Small intestine (tissue), 7 donors: ENCODE data around the gene KIFC1. TPM values are rescaled to one million over a fixed set of nuclear protein-coding genes. Genes with fewer than 3 reads are reported as not detected.

ENCODE experiments used
- DNase-seq, 2 donors: peaks; one replicate each; pipeline versions ENCODE4 v3.0.0 to v3.0.0-alpha.2; 2013
- FAIRE-seq: peaks from 2 replicates; lab custom pipeline; 2012; peaks lifted over from hg19 to GRCh38; lab: Jason Lieb, UNC
- H3K27ac ChIP-seq, 3 donors: one replicate each; pipeline ENCODE4 v1.5.1; 2013; ENCODE audit warnings: low read length in 2 of 3, mild to moderate bottlenecking in 2 of 3, control low read depth in 1 of 3, inconsistent platforms in 1 of 3, low read depth in 1 of 3, moderate library complexity in 1 of 3
- H3K27me3 ChIP-seq, 3 donors: one replicate each; pipeline ENCODE4 v1.6.1; 2013; ENCODE audit warnings: low read length in 3 of 3, inconsistent platforms in 1 of 3; ENCODE audit not compliant: control insufficient read depth in 3 of 3, insufficient read depth in 3 of 3
- H3K36me3 ChIP-seq, 3 donors: one replicate each; pipeline ENCODE4 v1.6.1; 2013; ENCODE audit warnings: low read length in 3 of 3, inconsistent platforms in 1 of 3, low read depth in 1 of 3, mild to moderate bottlenecking in 1 of 3, moderate library complexity in 1 of 3; ENCODE audit not compliant: control insufficient read depth in 3 of 3, insufficient read depth in 2 of 3
- H3K4me1 ChIP-seq, 3 donors: one replicate each; pipeline ENCODE4 v1.6.1; 2013; ENCODE audit warnings: low read length in 2 of 3, inconsistent platforms in 1 of 3, low read depth in 1 of 3, mild to moderate bottlenecking in 1 of 3, moderate library complexity in 1 of 3; ENCODE audit not compliant: control insufficient read depth in 3 of 3, insufficient read depth in 2 of 3
- H3K4me3 ChIP-seq, 3 donors: one replicate each; pipeline ENCODE4 v1.5.1; 2013; ENCODE audit warnings: low read length in 3 of 3, control low read depth in 1 of 3, inconsistent platforms in 1 of 3, low read depth in 1 of 3, mild to moderate bottlenecking in 1 of 3, moderate library complexity in 1 of 3
- H3K9me3 ChIP-seq, 2 donors: one replicate each; pipeline ENCODE4 v1.6.1; 2013; ENCODE audit warnings: low read depth in 1 of 2, low read length in 1 of 2; ENCODE audit not compliant: control insufficient read depth in 2 of 2, insufficient read depth in 1 of 2
- WGBS, 3 donors: extraction: QIAGEN DNeasy Blood & Tissue Kit; methylation state at CpG; one replicate each; pipeline ENCODE4 v1.1.7; 2013; 5-methylcytosine and 5-hydroxymethylcytosine counted together
- polyA plus RNA-seq, 4 donors: library from polyadenylated mRNA; stranded (reverse) in 3 of 4; unstranded in 1 of 4; fragments of 200-250 nt in 3 of 4; fragments of 120-200 nt in 1 of 4; gene quantifications; one replicate each; pipeline versions ENCODE4 v1.2.1 to v1.2.3, GENCODE V29; 2013
- donor health status: healthy with polysubstance abuse.
- donor health status: control.
- donor health status: control.
- donor health status: Bipolar disorder and iron deficiency.
- donor health status: healthy.

The KIFC1 gene
- polyA plus RNA-seq, 4 donors = 3.1 to 23.2 (median 10.7) TPM

DNA sequence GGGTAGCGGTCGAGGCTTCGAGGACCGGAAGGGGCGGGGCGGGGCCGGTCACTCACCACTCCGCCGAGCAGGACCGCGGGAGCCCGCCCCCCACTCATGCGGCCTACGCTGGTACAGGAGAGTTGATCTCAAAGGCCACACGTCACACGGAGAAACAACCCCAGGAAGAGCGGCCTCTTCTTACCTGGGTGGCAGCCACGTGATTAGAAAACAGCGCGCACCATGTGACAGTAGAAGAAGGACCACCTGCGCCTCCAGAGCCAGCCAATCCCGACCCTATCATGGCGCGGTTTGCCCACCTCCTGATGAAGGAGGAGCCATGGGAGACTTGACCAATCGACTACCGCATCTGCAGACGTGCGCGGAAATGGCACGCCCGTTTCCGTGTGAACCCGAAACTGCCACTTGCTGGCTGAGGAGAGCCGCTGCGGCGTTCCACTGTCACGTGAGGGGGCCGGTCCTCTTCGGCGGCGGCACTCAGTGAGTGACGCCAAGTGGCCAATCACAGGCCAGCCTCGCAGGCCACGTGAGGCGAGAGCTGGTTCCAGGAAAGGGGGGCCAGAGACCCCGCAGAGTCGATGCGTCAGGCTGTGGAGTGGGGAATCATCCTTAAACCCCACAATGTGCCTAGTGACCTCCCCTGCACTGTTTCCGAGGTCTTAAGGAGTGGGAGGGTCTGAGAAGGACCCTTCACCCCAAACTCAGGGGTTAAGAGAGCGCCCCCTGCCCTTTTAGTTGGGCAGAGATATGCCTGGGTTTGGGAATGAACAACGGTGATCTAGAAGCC lies 26.5 kb downstream of the KIFC1 start, which contains the start of gene CUTA:
TSS of gene CUTA (minus strand) at position 205 of the 787 bp plus-strand sequence. CDS start at position 98, 107 bp downstream.
- DNase-seq (peak; percentile 100), FAIRE-seq (peak; percentile 5)
- H3K9me3 ChIP-seq = no peaks in the 10 kb centered on the region
- peaks cover 8 to 31% (median 9%) of the 10 kb centered on the region in 3 donors for H3K4me1 ChIP-seq
- peaks cover 0 to 12% (median 0%) of the 10 kb centered on the region in 3 donors for H3K27me3 ChIP-seq
- 0 to 1% (median 0%) methylated on average over 43 to 51 of the region's 51 CpGs for WGBS, 3 donors
- peaks cover 0 to 34% (median 7%) of the 10 kb centered on the region in 3 donors for H3K36me3 ChIP-seq
- H3K4me3 ChIP-seq = peak within 1 kb of the TSS; percentile 47 to 85 (median 58)
- peak within 1 kb of the TSS; percentile 87 to 97 (median 95) for H3K27ac ChIP-seq

DNA sequence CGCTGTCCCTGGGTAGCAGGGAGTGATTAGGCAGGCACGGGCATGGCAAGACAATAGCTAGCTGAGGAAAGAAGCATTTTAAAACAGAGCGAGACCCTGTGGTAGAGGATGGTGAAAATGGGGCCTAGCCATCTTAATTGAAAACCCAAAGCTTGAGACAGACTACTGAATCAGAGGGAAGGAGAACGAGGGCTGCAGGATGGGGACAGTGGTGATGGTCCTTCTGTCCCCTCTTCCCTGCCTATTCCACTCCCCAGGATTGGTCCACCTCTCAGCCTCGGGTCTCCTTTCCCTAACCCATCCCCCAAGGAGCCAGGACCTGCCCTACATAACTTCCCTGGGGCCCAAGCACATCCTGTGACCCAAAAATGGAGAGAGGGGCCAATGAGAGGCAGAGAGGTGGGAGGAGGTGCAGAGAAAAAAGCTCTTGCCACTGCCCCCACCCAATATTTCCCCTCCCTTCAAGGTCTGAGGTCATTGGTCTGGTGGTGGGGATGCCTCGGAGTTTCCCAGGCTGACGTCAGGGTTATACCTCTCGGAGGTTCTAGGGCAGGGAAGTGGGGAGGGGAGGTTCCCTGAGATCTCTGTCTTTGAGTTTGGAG lies 27.2 kb downstream of the KIFC1 start:
- no peak for FAIRE-seq
- Histone ChIP-seq H3K9me3 (no peaks in the 10 kb centered on the region), H3K4me3 (peak overlapping the region in 2 of 3 donors; percentile 39 to 59), H3K36me3 (peaks cover 0 to 27% (median 5%) of the 10 kb centered on the region in 3 donors), H3K27me3 (peaks cover 0 to 12% (median 0%) of the 10 kb centered on the region in 3 donors), H3K4me1 (peaks cover 8 to 31% (median 9%) of the 10 kb centered on the region in 3 donors), H3K27ac (peak overlapping the region; percentile 87 to 97 (median 95))
- 40 to 48% (median 45%) methylated on average over 8 of the region's 8 CpGs for WGBS, 3 donors
- DNase-seq = no peak

DNA sequence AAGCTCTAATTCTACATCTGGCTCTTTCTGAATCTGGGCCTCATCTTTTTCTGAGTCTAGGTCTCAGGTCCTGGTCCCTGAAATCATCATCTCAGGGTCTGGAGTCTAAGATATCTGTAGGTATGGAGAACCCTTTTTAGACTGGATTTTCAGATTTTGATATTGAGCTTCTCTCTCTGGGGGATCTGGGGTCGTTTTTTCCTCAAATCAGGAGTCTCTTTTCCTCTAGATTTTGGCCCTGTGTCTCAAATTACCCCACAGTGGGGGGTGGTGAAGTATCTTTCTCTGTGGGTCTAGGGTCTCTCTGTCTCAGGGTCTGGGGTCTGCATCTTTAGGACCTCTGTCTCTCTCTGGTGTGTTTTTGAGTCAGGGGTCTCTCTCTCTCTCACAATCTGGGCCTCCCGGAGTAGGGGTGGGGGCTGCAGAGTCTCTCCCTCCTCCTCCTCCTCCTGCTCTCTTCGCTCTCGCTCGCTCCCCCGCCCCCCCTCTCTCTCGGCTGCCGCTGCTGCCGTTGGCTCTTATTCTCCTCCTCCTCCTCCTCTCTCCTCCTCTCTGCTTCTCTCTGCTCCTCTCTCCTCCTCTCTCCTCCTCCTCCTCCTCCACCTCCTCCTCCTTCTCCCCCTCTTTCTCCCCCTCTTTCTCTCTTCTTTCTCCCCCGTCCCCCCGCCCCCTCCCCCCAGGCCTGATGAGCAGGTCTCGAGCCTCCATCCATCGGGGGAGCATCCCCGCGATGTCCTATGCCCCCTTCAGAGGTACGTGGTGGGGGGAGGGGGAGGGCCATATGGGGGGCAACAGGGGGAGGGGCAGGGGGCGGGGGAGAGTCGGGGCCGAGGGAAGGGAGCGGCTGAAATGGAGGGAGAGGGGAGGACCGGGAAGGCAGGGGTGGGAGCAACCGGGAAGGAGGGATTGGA lies 28.2 kb downstream of the KIFC1 start, which contains the start of gene SYNGAP1:
TSS of gene SYNGAP1 (plus strand) at position 486 of the 911 bp plus-strand sequence. CDS start at position 686, 200 bp downstream.
- DNase-seq (peak in 1 of 2 donors; percentile 40), FAIRE-seq (no peak)
- Histone ChIP-seq H3K27me3 (peaks cover 0 to 12% (median 0%) of the 10 kb centered on the region in 3 donors), H3K9me3 (no peaks in the 10 kb centered on the region), H3K27ac (peak within 1 kb of the TSS in 2 of 3 donors; percentile 95 to 97), H3K36me3 (peaks cover 0 to 17% (median 4%) of the 10 kb centered on the region in 3 donors), H3K4me3 (peak within 1 kb of the TSS in 1 of 3 donors; percentile 34), H3K4me1 (peaks cover 10 to 38% (median 10%) of the 10 kb centered on the region in 3 donors)
- 6 to 10% (median 8%) methylated on average over 15 to 22 of the region's 22 CpGs for WGBS, 3 donors

- no peak overlapping the region for H3K27ac ChIP-seq
- H3K4me3 ChIP-seq = peak overlapping the region in 1 of 3 donors; percentile 23
- WGBS, 3 donors = 61 to 69% (median 67%) methylated on average over 6 of the region's 6 CpGs
- peaks cover 0 to 8% (median 0%) of the 10 kb centered on the region in 3 donors for H3K36me3 ChIP-seq
- peaks cover 0 to 12% (median 0%) of the 10 kb centered on the region in 3 donors for H3K27me3 ChIP-seq
- DNase-seq (no peak), FAIRE-seq (no peak)
- no peaks in the 10 kb centered on the region for H3K9me3 ChIP-seq
- H3K4me1 ChIP-seq = peaks cover 12 to 40% (median 13%) of the 10 kb centered on the region in 3 donors
Measured at GRCh38 chr6:33420491-33421343, 29.1 kb downstream of the KIFC1 start.

- Histone ChIP-seq H3K27me3 (peaks cover 0 to 12% (median 0%) of the 10 kb centered on the region in 3 donors), H3K4me3 (no peak overlapping the region), H3K27ac (no peak overlapping the region), H3K9me3 (no peaks in the 10 kb centered on the region), H3K4me1 (peaks cover 12 to 36% (median 13%) of the 10 kb centered on the region in 3 donors), H3K36me3 (peaks cover 0 to 4% (median 0%) of the 10 kb centered on the region in 3 donors)
- DNase-seq = no peak
- WGBS, 3 donors = 84 to 89% (median 88%) methylated on average over 2 of the region's 2 CpGs
- no peak for FAIRE-seq
Measured at GRCh38 chr6:33421344-33421643, 29.7 kb downstream of the KIFC1 start.

DNA sequence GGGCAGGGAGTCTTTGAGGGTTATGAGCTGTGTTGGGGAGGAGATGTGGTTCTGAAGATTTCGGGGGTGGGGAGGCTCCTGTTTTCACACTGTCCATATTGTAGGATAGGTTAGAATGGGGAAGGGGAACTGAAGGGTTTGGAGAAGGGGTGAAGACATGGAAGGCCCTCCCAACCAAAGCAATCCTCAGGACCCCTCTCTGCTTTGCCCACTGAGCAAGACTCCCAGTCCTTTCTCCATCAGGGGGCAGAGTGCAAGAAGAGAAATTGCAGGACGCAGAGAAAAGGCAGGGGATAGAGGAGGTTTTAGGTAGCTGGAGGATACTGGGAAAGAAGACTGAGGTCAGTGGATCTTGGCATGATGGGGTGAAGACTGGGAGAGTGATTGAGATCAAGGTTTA lies 32.2 kb downstream of the KIFC1 start:
- DNase-seq (no peak), FAIRE-seq (no peak)
- Histone ChIP-seq H3K4me1 (peaks cover 6 to 40% (median 11%) of the 10 kb centered on the region in 3 donors), H3K4me3 (no peak overlapping the region), H3K9me3 (no peaks in the 10 kb centered on the region), H3K27me3 (peaks cover 0 to 12% (median 0%) of the 10 kb centered on the region in 3 donors), H3K27ac (no peak overlapping the region), H3K36me3 (no peaks in the 10 kb centered on the region)
- WGBS, 3 donors = 93 to 97% (median 97%) methylated on average over 2 of the region's 2 CpGs

DNA sequence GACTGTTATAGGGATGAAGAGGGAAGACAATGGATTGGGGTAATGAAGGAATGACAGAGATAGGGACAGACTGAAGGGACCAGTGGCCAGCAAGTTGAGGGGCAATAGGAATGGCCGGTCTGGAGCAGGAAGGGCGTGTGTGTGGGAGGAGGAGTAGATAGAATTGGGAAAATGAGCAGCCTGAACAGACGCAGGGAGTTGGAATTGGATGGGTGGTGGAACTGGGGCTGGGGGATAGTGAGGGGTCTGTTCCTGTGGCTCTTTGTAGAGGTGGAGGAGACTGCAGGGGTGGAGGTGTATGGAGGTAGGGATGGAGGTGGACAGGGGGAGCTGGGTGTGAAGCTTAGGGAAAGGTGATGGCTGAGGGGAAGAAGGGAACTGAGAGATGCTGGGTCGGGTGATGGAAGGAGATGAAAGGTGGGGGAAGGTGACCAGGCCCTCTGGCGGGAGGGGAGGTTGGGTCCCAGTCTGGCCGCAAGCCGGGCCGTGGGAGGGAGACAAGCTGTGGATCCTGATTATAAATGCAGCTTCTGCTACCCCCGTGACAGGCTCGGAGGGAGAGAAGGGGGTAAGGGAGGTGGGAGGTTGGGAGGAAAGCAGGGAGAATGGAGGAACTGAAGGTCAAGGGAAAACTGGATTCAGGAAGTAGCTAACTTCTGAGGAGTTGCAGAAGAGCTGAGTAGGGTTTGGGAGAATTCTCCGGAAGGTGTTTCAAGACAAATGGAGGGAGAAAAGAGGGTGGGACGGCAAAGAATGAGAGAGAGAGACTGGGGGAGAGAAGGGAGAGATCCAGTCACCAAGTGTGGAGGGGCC lies 33.4 kb downstream of the KIFC1 start:
- Histone ChIP-seq H3K27ac (peak overlapping the region; percentile 77 to 99 (median 93)), H3K9me3 (no peaks in the 10 kb centered on the region), H3K4me1 (peaks cover 3 to 39% (median 11%) of the 10 kb centered on the region in 3 donors), H3K36me3 (no peaks in the 10 kb centered on the region), H3K27me3 (peaks cover 0 to 6% (median 0%) of the 10 kb centered on the region in 3 donors), H3K4me3 (peak overlapping the region; percentile 46 to 81 (median 56))
- 12 to 19% (median 17%) methylated on average over 12 of the region's 12 CpGs for WGBS, 3 donors
- FAIRE-seq (no peak), DNase-seq (no peak)
